Heart right ventricle (tissue), 16 donors: ENCODE results near the gene PDE3A. TPM values are rescaled to one million over a fixed set of nuclear protein-coding genes. Genes with fewer than 3 reads are reported as not detected.

ENCODE experiments used
- ATAC-seq, 8 donors: fragments of 200-7000 bp; cut with Tn5 transposase; one replicate each; pipeline ENCODE4 v1.9.1; 2020; ENCODE audit warnings: mild to moderate bottlenecking in 8 of 8, moderate library complexity in 8 of 8, moderate number of reproducible peaks in 1 of 8
- DNase-seq, 2 donors: peaks; one replicate each; pipeline ENCODE4 v3.0.0-alpha.2; 2020
- H3K27ac ChIP-seq, 10 donors: fragments of 200-600 bp; sonication (generic) in 2 of 10; one replicate each; pipeline versions ENCODE4 v1.5.0 to v1.8.0; 2020 to 2022; ENCODE audit warnings: mild to moderate bottlenecking in 3 of 10
- H3K27me3 ChIP-seq, 7 donors: fragments of 200-600 bp; one replicate each; pipeline ENCODE4 v1.8.0; 2021 to 2022; ENCODE audit warnings: mild to moderate bottlenecking in 2 of 7
- H3K36me3 ChIP-seq, 9 donors: fragments of 200-600 bp; sonication (generic) in 1 of 9; one replicate each; pipeline versions ENCODE4 v1.5.0 to v1.8.0; 2020 to 2022; ENCODE audit warnings: mild to moderate bottlenecking in 2 of 9
- H3K4me1 ChIP-seq, 9 donors: fragments of 200-600 bp; sonication (generic) in 1 of 9; one replicate each; pipeline versions ENCODE4 v1.5.0 to v1.8.0; 2020 to 2022; ENCODE audit warnings: mild to moderate bottlenecking in 4 of 9
- H3K4me3 ChIP-seq, 10 donors: fragments of 200-600 bp; sonication (generic) in 2 of 10; one replicate each; pipeline versions ENCODE4 v1.5.0 to v1.8.0; 2020 to 2022; ENCODE audit warnings: mild to moderate bottlenecking in 7 of 10, moderate library complexity in 2 of 10
- H3K9me3 ChIP-seq, 11 donors: fragments of 200-600 bp in 10 of 11; sonication (generic) in 2 of 11; one replicate each; pipeline versions ENCODE4 v1.5.0 to v1.8.0; 2013 to 2022; ENCODE audit warnings: mild to moderate bottlenecking in 2 of 11, control low read depth in 1 of 11, moderate library complexity in 1 of 11
- CTCF ChIP-seq, 9 donors: fragments of 200-600 bp; sonication (generic) in 2 of 9; IDR thresholded peaks; one replicate each; pipeline versions ENCODE4 v1.5.0 to v1.8.0; 2021 to 2022; ENCODE audit warnings: antibody characterized with exemption in 9 of 9, mild to moderate bottlenecking in 5 of 9, moderate library complexity in 1 of 9
- WGBS, 2 donors: extraction: QIAGEN DNeasy Blood & Tissue Kit; methylation state at CpG; one replicate each; pipeline ENCODE4 v1.1.7; 2013; ENCODE audit warnings: inconsistent platforms in 1 of 2; 5-methylcytosine and 5-hydroxymethylcytosine counted together
- intact Hi-C, 10 donors: fragments of 100-400 bp; cut with DNase I; formaldehyde crosslinking; loops; one replicate each; pipeline versions ENCODE4 v1.11.1 to v1.14.2; 2022
- polyA plus RNA-seq, 2 donors: library from polyadenylated mRNA; stranded (reverse); fragments of 200-250 nt; gene quantifications; one replicate each; pipeline ENCODE4 v1.2.3, GENCODE V29; 2013
- total RNA-seq, 10 donors: library from RNA; stranded (reverse); fragmentation: NEBNext Ultra II Directional in 3 of 10; extraction: Animal tissue kit (Norgen Biotek cat#: 25700) in 3 of 10; gene quantifications; one replicate each; pipeline versions ENCODE4 v1.2.1 to v1.2.4, GENCODE V29; 2021 to 2023
- donor health status: Arrhythmogenic right ventricular cardiomyopathy.
- donor health status: ischemic (EF 13 %, LVEDD 7.1; RV severe dilation, severe dysfunction).
- donor health status: healthy with polysubstance abuse.
- donor health status: DM: no; HTN: yes; CAD: no.
- donor health status: DM: no; HTN: no; CAD: no.
- donor health status: ischemic (EF 25% LVEDD 6.9; RV normal size, moderate dysfunction).
- donor health status: ischemic (EF 25% LVEDD 5.7; RV mildly dilated, moderate dysfunction).
- donor health status: healthy.
- donor health status: DM: yes; HTN: yes; CAD: no.
- donor health status: Ischemic cardiomyopathy.
- donor health status: ischemic (EF 35%, LVEDD 5.7; RV mildly dilated, moderate dysfunction).
- donor health status: nonischemic (EF 11% LVEDD 7.7; RV severe dilation, severe dysfunction).
- donor health status: DM: yes; HTN: yes; CAD: no.
- donor health status: PGD.
- donor health status: ischemic (EF 29% LVEDD 5.4; RV normal size, mild dysfunction).
- donor health status: nonischemic (EF 23%, LVEDD 6.1; RV moderate dilation, normal function).

PDE3A gene
- total and polyA plus RNA-seq, 12 donors: 18.8 to 362 (median 209) TPM

GRCh38 chr12:20701106-20701505 lies 332.8 kb downstream of the PDE3A start:
- 80 to 82% methylated on average over 1 of the region's 1 CpG for WGBS, 2 donors
- no peaks in the 10 kb centered on the region for H3K36me3 ChIP-seq
- intact Hi-C loops: no loop called here

GRCh38 chr12:20704860-20705259 lies 336.5 kb downstream of the PDE3A start:
- Histone ChIP-seq H3K4me1 (no peaks in the 10 kb centered on the region), H3K27me3 (no peaks in the 10 kb centered on the region), H3K27ac (no peak overlapping the region), H3K4me3 (no peak overlapping the region), H3K36me3 (no peaks in the 10 kb centered on the region), H3K9me3 (no peaks in the 10 kb centered on the region)
- intact Hi-C loops: no loop called here
- ATAC-seq (no peak), DNase-seq (no peak)
- TF ChIP-seq CTCF (IDR thresholded peaks at IDR 0.05): no peak
- 40 to 51% methylated on average over 6 of the region's 6 CpGs for WGBS, 2 donors

More at GRCh38 chr12:20701106-20701505, 332.8 kb downstream of the PDE3A start:
- H3K4me3 ChIP-seq: no peak overlapping the region
- H3K9me3 ChIP-seq: no peaks in the 10 kb centered on the region
- no peaks in the 10 kb centered on the region for H3K4me1 ChIP-seq
- TF ChIP-seq CTCF (IDR thresholded peaks at IDR 0.05): no peak
- no peak for DNase-seq
- no peak overlapping the region for H3K27ac ChIP-seq
- no peaks in the 10 kb centered on the region for H3K27me3 ChIP-seq
- no peak for ATAC-seq

- H3K27ac ChIP-seq: no peak overlapping the region
- intact Hi-C loops: no loop called here
- no peak overlapping the region for H3K4me3 ChIP-seq
- no peaks in the 10 kb centered on the region for H3K36me3 ChIP-seq
- ATAC-seq (no peak), DNase-seq (no peak)
- 56 to 61% methylated on average over 3 of the region's 3 CpGs for WGBS, 2 donors
- H3K27me3 ChIP-seq: no peaks in the 10 kb centered on the region
- H3K9me3 ChIP-seq: no peaks in the 10 kb centered on the region
- H3K4me1 ChIP-seq: no peaks in the 10 kb centered on the region
- TF ChIP-seq CTCF (IDR thresholded peaks at IDR 0.05): no peak
Measured at GRCh38 chr12:20711846-20712245, 343.5 kb downstream of the PDE3A start.

GRCh38 chr12:20716037-20716436 lies 347.7 kb downstream of the PDE3A start:
- Histone ChIP-seq H3K9me3 (no peaks in the 10 kb centered on the region), H3K27me3 (no peaks in the 10 kb centered on the region), H3K4me3 (no peak overlapping the region), H3K4me1 (no peaks in the 10 kb centered on the region), H3K27ac (no peak overlapping the region), H3K36me3 (no peaks in the 10 kb centered on the region)
- intact Hi-C loops: no loop called here
- ATAC-seq (no peak), DNase-seq (no peak)
- no peak for TF ChIP-seq CTCF (IDR thresholded peaks at IDR 0.05)
- WGBS, 2 donors: 56 to 64% methylated on average over 2 of the region's 2 CpGs

- 53 to 76% methylated on average over 1 of the region's 1 CpG for WGBS, 2 donors
- Histone ChIP-seq H3K4me1 (no peaks in the 10 kb centered on the region), H3K27ac (no peak overlapping the region), H3K27me3 (no peaks in the 10 kb centered on the region), H3K9me3 (no peaks in the 10 kb centered on the region), H3K36me3 (no peaks in the 10 kb centered on the region), H3K4me3 (no peak overlapping the region)
- DNase-seq (no peak), ATAC-seq (no peak)
- intact Hi-C loops: no loop called here
- no peak for TF ChIP-seq CTCF (IDR thresholded peaks at IDR 0.05)
Measured at GRCh38 chr12:20716985-20717384, 348.6 kb downstream of the PDE3A start.
